ENCODE data around the gene CLIC5.

The CLIC5 gene

GRCh38 chr6:46015119-46015968 lies at the start of gene CLIC5:
TSS of gene CLIC5 (minus strand) at chr6:46015860. CDS start at chr6:46015542, 318 bp downstream.
- no peak for DNase-seq

GRCh38 chr6:46062991-46063390 lies 47.3 kb upstream of the CLIC5 start:
- DNase-seq, result no peak

GRCh38 chr6:46062312-46062711 lies 46.7 kb upstream of the CLIC5 start:
- no peak for DNase-seq

GRCh38 chr6:46061497-46061896 lies 45.8 kb upstream of the CLIC5 start:
- DNase-seq, result no peak

GRCh38 chr6:46059608-46060007 lies 43.9 kb upstream of the CLIC5 start:
- DNase-seq, result no peak

- DNase-seq, result no peak
Observed at GRCh38 chr6:46058951-46059350, 43.3 kb upstream of the CLIC5 start.

GRCh38 chr6:46057792-46058191 lies 42.1 kb upstream of the CLIC5 start:
- no peak for DNase-seq

- no peak for DNase-seq
Observed at GRCh38 chr6:46056906-46057529, 41.4 kb upstream of the CLIC5 start.

- no peak for DNase-seq
Observed at GRCh38 chr6:46054516-46054915, 38.9 kb upstream of the CLIC5 start.

- DNase-seq, result no peak
Observed at GRCh38 chr6:46053039-46053933, 37.6 kb upstream of the CLIC5 start.

- no peak for DNase-seq
Observed at GRCh38 chr6:46052479-46052878, 36.8 kb upstream of the CLIC5 start.

- no peak for DNase-seq
Observed at GRCh38 chr6:46051962-46052361, 36.3 kb upstream of the CLIC5 start.

- DNase-seq, result no peak
Observed at GRCh38 chr6:46050845-46051405, 35.3 kb upstream of the CLIC5 start.

GRCh38 chr6:46048646-46049297 lies 33.1 kb upstream of the CLIC5 start:
- no peak for DNase-seq

- DNase-seq, result no peak
Observed at GRCh38 chr6:46046558-46047174, 31.0 kb upstream of the CLIC5 start.

GRCh38 chr6:46044881-46045617 lies 29.4 kb upstream of the CLIC5 start:
- peak; percentile 66 for DNase-seq

- DNase-seq, result no peak
Observed at GRCh38 chr6:46042355-46042999, 26.8 kb upstream of the CLIC5 start.

- DNase-seq, result no peak
Observed at GRCh38 chr6:46040288-46040687, 24.6 kb upstream of the CLIC5 start.

- DNase-seq, result no peak
Observed at GRCh38 chr6:46039646-46040045, 24.0 kb upstream of the CLIC5 start.

GRCh38 chr6:46036911-46037310 lies 21.3 kb upstream of the CLIC5 start:
- DNase-seq, result no peak

- no peak for DNase-seq
Observed at GRCh38 chr6:46035242-46035641, 19.6 kb upstream of the CLIC5 start.

Measured in amniotic stem cell (primary cell).